SK-N-SH treated with all-trans-retinoic acid at 6 μM for 48 hours (cell line): ENCODE results near the gene ADAM30.
A peak's percentile ranks its signal among the peaks of the same experiment; 100 is the strongest.

Experiments used
- ATAC-seq: fragments of 200-7000 bp; cut with Tn5 transposase; 3 replicates; pipeline ENCODE4 v1.9.1; 2020; ENCODE audit warnings: mild to moderate bottlenecking, moderate library complexity
- ARNTL ChIP-seq: fragments of 450-650 bp; formaldehyde crosslinking; IDR thresholded peaks from 2 replicates; pipeline ENCODE4 v1.5.0; 2020; ENCODE audit warnings: low read depth, mild to moderate bottlenecking, moderate library complexity, borderline replicate concordance
- BACH2 ChIP-seq: fragments of 250-450 bp; sonication (Bioruptor Pico); IDR thresholded peaks from 2 replicates; pipeline ENCODE4 v1.9.0; 2021; ENCODE audit warnings: mild to moderate bottlenecking, borderline replicate concordance
- CREB5 ChIP-seq: fragments of 250-450 bp; sonication (Bioruptor Pico); IDR thresholded peaks from 2 replicates; pipeline ENCODE4 v1.5.1; 2020; ENCODE audit warnings: low read depth, mild to moderate bottlenecking, moderate library complexity
- CSDC2 ChIP-seq: fragments of 250-450 bp; sonication (Bioruptor Pico); IDR thresholded peaks from 2 replicates; pipeline ENCODE4 v1.5.0; 2020; ENCODE audit warnings: mild to moderate bottlenecking, moderate library complexity
- CSRNP3 ChIP-seq: fragments of 250-450 bp; sonication (Bioruptor Pico); IDR thresholded peaks from 2 replicates; pipeline ENCODE4 v1.5.1; 2021; ENCODE audit warnings: mild to moderate bottlenecking, moderate library complexity
- ESRRG ChIP-seq: fragments of 250-450 bp; sonication (Bioruptor Pico); IDR thresholded peaks from 2 replicates; pipeline ENCODE4 v1.6.1; 2021; ENCODE audit warnings: mild to moderate bottlenecking
- GLIS3 ChIP-seq: fragments of 250-450 bp; sonication (Bioruptor Pico); IDR thresholded peaks from 2 replicates; pipeline ENCODE4 v1.5.0; 2020; ENCODE audit warnings: mild to moderate bottlenecking, moderate library complexity
- ISL1 ChIP-seq: fragments of 250-450 bp; sonication (Bioruptor Pico); IDR thresholded peaks from 2 replicates; pipeline ENCODE4 v2.1.2; 2022; ENCODE audit warnings: mild to moderate bottlenecking, moderate library complexity
- OSR1 ChIP-seq: fragments of 250-450 bp; sonication (Bioruptor Pico); IDR thresholded peaks from 2 replicates; pipeline ENCODE4 v1.8.0; 2022; ENCODE audit warnings: moderate library complexity, mild to moderate bottlenecking, inconsistent platforms
- PATZ1 ChIP-seq: fragments of 250-450 bp; sonication (Bioruptor Pico); IDR thresholded peaks from 2 replicates; pipeline ENCODE4 v1.8.0; 2020; ENCODE audit warnings: mild to moderate bottlenecking, moderate library complexity, borderline replicate concordance
- POU6F1 ChIP-seq: fragments of 250-450 bp; sonication (Bioruptor Pico); IDR thresholded peaks from 2 replicates; pipeline ENCODE4 v1.8.0; 2021; ENCODE audit warnings: low read depth, mild to moderate bottlenecking, moderate library complexity, borderline replicate concordance
- PPARA ChIP-seq: fragments of 250-450 bp; sonication (Bioruptor Pico); IDR thresholded peaks from 2 replicates; pipeline ENCODE4 v1.5.0; 2020; ENCODE audit warnings: mild to moderate bottlenecking, borderline replicate concordance
- RARB ChIP-seq: fragments of 250-450 bp; sonication (Bioruptor Pico); IDR thresholded peaks from 2 replicates; pipeline ENCODE4 v1.8.0; 2021; ENCODE audit warnings: mild to moderate bottlenecking, moderate library complexity
- SNAI2 ChIP-seq: fragments of 250-450 bp; sonication (Bioruptor Pico); IDR thresholded peaks from 2 replicates; pipeline ENCODE4 v1.5.0; 2020; ENCODE audit warnings: mild to moderate bottlenecking, moderate library complexity
- TCF4 ChIP-seq: fragments of 250-450 bp; sonication (Bioruptor Pico); IDR thresholded peaks from 2 replicates; pipeline ENCODE4 v1.8.0; 2021; ENCODE audit warnings: mild to moderate bottlenecking, moderate library complexity, borderline replicate concordance
- TOX ChIP-seq: fragments of 250-450 bp; sonication (Bioruptor Pico); IDR thresholded peaks from 2 replicates; pipeline ENCODE4 v1.8.0; 2021; ENCODE audit warnings: mild to moderate bottlenecking, moderate library complexity, borderline replicate concordance
- TSHZ2 ChIP-seq: fragments of 250-450 bp; sonication (Bioruptor Pico); IDR thresholded peaks from 2 replicates; pipeline ENCODE4 v1.5.0; 2020; ENCODE audit warnings: mild to moderate bottlenecking, moderate library complexity
- ZC3H10 ChIP-seq: fragments of 250-450 bp; sonication (Bioruptor Pico); IDR thresholded peaks from 2 replicates; pipeline ENCODE4 v1.5.1; 2021; ENCODE audit warnings: mild to moderate bottlenecking, moderate library complexity
- ZFP3 ChIP-seq: fragments of 250-450 bp; sonication (Bioruptor Pico); IDR thresholded peaks from 2 replicates; pipeline ENCODE4 v1.5.0; 2020; ENCODE audit warnings: mild to moderate bottlenecking, moderate library complexity
- ZFP30 ChIP-seq: fragments of 450-650 bp; formaldehyde crosslinking; IDR thresholded peaks from 2 replicates; pipeline ENCODE4 v1.5.0; 2022; ENCODE audit warnings: mild to moderate bottlenecking, moderate library complexity
- ZNF565 ChIP-seq: fragments of 450-650 bp; formaldehyde crosslinking; conservative IDR thresholded peaks from 2 replicates; pipeline ENCODE4 v1.5.0; 2020; ENCODE audit warnings: low read depth, mild to moderate bottlenecking, moderate library complexity
- ZNF70 ChIP-seq: fragments of 450-650 bp; formaldehyde crosslinking; IDR thresholded peaks from 2 replicates; pipeline ENCODE4 v1.5.0; 2020; ENCODE audit warnings: mild to moderate bottlenecking, moderate library complexity
- ZNF8 ChIP-seq: fragments of 450-650 bp; formaldehyde crosslinking; IDR thresholded peaks from 2 replicates; pipeline ENCODE4 v1.5.0; 2020; ENCODE audit warnings: mild to moderate bottlenecking, moderate library complexity

The ADAM30 gene

GRCh38 chr1:119885903-119886783 lies 10.2 kb downstream of the ADAM30 start:
- TF ChIP-seq TOX (CRISPR knock-in tag): no peak
- peak; percentile 88 for ATAC-seq

GRCh38 chr1:119884711-119885110 lies 11.6 kb downstream of the ADAM30 start:
- ATAC-seq: no peak
- TF ChIP-seq ARNTL (CRISPR knock-in tag): no peak
- TF ChIP-seq SNAI2: no peak
- TF ChIP-seq ZFP30 (CRISPR knock-in tag): no peak
- TF ChIP-seq CSDC2: no peak
- no peak for TF ChIP-seq PATZ1 (CRISPR knock-in tag)
- no peak for TF ChIP-seq BACH2 (CRISPR knock-in tag)
- no peak for TF ChIP-seq ESRRG (CRISPR knock-in tag)
- TF ChIP-seq POU6F1: no peak
- no peak for TF ChIP-seq ZFP3 (CRISPR knock-in tag)
- no peak for TF ChIP-seq ZNF70 (CRISPR knock-in tag)
- no peak for TF ChIP-seq ZC3H10 (CRISPR knock-in tag)
- TF ChIP-seq TCF4 (CRISPR knock-in tag): no peak
- TF ChIP-seq ZNF8 (CRISPR knock-in tag): no peak
- no peak for TF ChIP-seq ISL1 (CRISPR knock-in tag)
- TF ChIP-seq TOX (CRISPR knock-in tag): no peak
- no peak for TF ChIP-seq GLIS3 (CRISPR knock-in tag)
- TF ChIP-seq TSHZ2 (CRISPR knock-in tag): no peak
- TF ChIP-seq RARB: no peak
- no peak for TF ChIP-seq CREB5 (CRISPR knock-in tag)
- TF ChIP-seq OSR1: no peak

GRCh38 chr1:119883826-119884225 lies 12.5 kb downstream of the ADAM30 start:
- ATAC-seq: no peak
- TF ChIP-seq PPARA (CRISPR knock-in tag): no peak
- TF ChIP-seq ARNTL (CRISPR knock-in tag): no peak
- no peak for TF ChIP-seq ZNF565 (CRISPR knock-in tag)
- no peak for TF ChIP-seq BACH2 (CRISPR knock-in tag)
- no peak for TF ChIP-seq ZC3H10 (CRISPR knock-in tag)
- no peak for TF ChIP-seq ZNF70 (CRISPR knock-in tag)
- no peak for TF ChIP-seq OSR1
- TF ChIP-seq TSHZ2 (CRISPR knock-in tag): no peak
- no peak for TF ChIP-seq POU6F1
- no peak for TF ChIP-seq CSRNP3 (CRISPR knock-in tag)
